PC-3 (cell line): ENCODE data around the gene CXCR4. TPM values are rescaled to one million over a fixed set of nuclear protein-coding genes. Genes with fewer than 3 reads are reported as not detected.

ENCODE experiments used
- ATAC-seq: fragments of 200-7000 bp; cut with Tn5 transposase; 2 replicates; pipeline ENCODE4 v1.9.1; 2020; ENCODE audit warnings: mild to moderate bottlenecking, moderate library complexity
- BruUV-seq: library from RNA; stranded (reverse); fragments of 400-500 nt; replicated peaks from 2 replicates; lab custom pipeline; 2021; lab: Mats Ljungman, UMichigan
- CTCF ChIA-PET: fragments of 300-600 bp; sonication (Branson Sonifier 250); formaldehyde crosslinking; loops from one replicate; lab custom pipeline; 2022; ENCODE audit warnings: antibody characterized with exemption; lab: Charles Lee
- POLR2A ChIA-PET: fragments of 300-600 bp; sonication (Branson Sonifier 250); formaldehyde crosslinking; loops from one replicate; lab custom pipeline; 2022; ENCODE audit warnings: antibody characterized with exemption; ENCODE audit not compliant: unreplicated experiment; lab: Charles Lee
- DNase-seq: peaks from one replicate; pipeline ENCODE4 v3.0.0-alpha.2; 2015
- H2AFZ ChIP-seq: fragments of 300-600 bp; sonication (generic); 2 replicates; pipeline ENCODE4 v1.6.0; 2016; ENCODE audit warnings: antibody characterized with exemption, low read length
- H3F3A ChIP-seq: fragments of 300-600 bp; sonication (generic); one replicate; pipeline ENCODE4 v1.6.0; 2017; ENCODE audit warnings: antibody characterized with exemption, low read length, control low read depth, mild to moderate bottlenecking; ENCODE audit not compliant: unreplicated experiment
- H3K27ac ChIP-seq: fragments of 300-600 bp; sonication (generic); 2 replicates; pipeline ENCODE4 v1.5.1; 2016; ENCODE audit warnings: mild to moderate bottlenecking, low read length
- H3K27me3 ChIP-seq: fragments of 300-600 bp; sonication (generic); 2 replicates; pipeline ENCODE4 v1.6.1; 2016; ENCODE audit warnings: low read length, mixed read lengths
- H3K36me3 ChIP-seq: fragments of 300-600 bp; sonication (generic); 2 replicates; pipeline ENCODE4 v1.6.1; 2016; ENCODE audit warnings: low read depth, mixed run types, low read length, mixed read lengths
- H3K4me1 ChIP-seq: fragments of 300-600 bp; sonication (generic); 2 replicates; pipeline ENCODE4 v1.5.1; 2016; ENCODE audit warnings: low read length; ENCODE audit not compliant: insufficient read depth
- H3K4me2 ChIP-seq: fragments of 300-600 bp; sonication (generic); 2 replicates; pipeline ENCODE4 v1.6.0; 2016; ENCODE audit warnings: low read length
- H3K4me3 ChIP-seq: fragments of 300-600 bp; sonication (generic); 2 replicates; pipeline ENCODE4 v1.5.1; 2016; ENCODE audit warnings: mild to moderate bottlenecking, low read length, mixed read lengths
- H3K79me2 ChIP-seq: fragments of 300-600 bp; sonication (generic); 2 replicates; pipeline ENCODE4 v1.6.1; 2017; ENCODE audit warnings: low read length, mixed read lengths
- H3K9ac ChIP-seq: fragments of 300-600 bp; sonication (generic); 2 replicates; pipeline ENCODE4 v1.6.0; 2016; ENCODE audit warnings: mild to moderate bottlenecking, low read length
- H3K9me2 ChIP-seq: fragments of 300-600 bp; sonication (generic); replicated peaks from 2 replicates; pipeline ENCODE4 v1.6.1; 2016; ENCODE audit warnings: mixed run types, low read length, mixed read lengths
- H3K9me3 ChIP-seq: fragments of 300-600 bp; sonication (generic); 2 replicates; pipeline ENCODE4 v1.6.1; 2016; ENCODE audit warnings: low read length, mixed read lengths
- H4K20me1 ChIP-seq: fragments of 300-600 bp; sonication (generic); 2 replicates; pipeline ENCODE4 v1.6.1; 2016; ENCODE audit warnings: low read length, mixed read lengths
- CTCF ChIP-seq: fragments of 300-600 bp; sonication (generic); conservative IDR thresholded peaks from 2 replicates; pipeline ENCODE4 v1.5.1; 2017; ENCODE audit warnings: antibody characterized with exemption, low read depth, mild to moderate bottlenecking, low read length
- EZH2 ChIP-seq: fragments of 300-600 bp; sonication (generic); IDR thresholded peaks from one replicate; pipeline ENCODE4 v1.6.1; 2017; ENCODE audit warnings: antibody characterized with exemption, mild to moderate bottlenecking, low read length; ENCODE audit not compliant: unreplicated experiment
- EZH2phosphoT487 ChIP-seq: fragments of 300-600 bp; sonication (generic); IDR thresholded peaks from 2 replicates; pipeline ENCODE4 v1.6.1; 2018; ENCODE audit warnings: mild to moderate bottlenecking, antibody characterized with exemption, low read length, borderline replicate concordance
- intact Hi-C: fragments of 100-400 bp; cut with micrococcal nuclease; formaldehyde crosslinking; loops from 2 replicates; pipeline ENCODE4 v1.9.0; 2023
- total RNA-seq: library from RNA; depleted of rRNA; stranded (reverse); fragments of >200 nt; gene quantifications from 2 replicates; pipeline ENCODE4 v1.2.3, GENCODE V29; 2014

The CXCR4 gene
- total RNA-seq, 1 experiment from 2014 or later: 2.1 TPM

DNA sequence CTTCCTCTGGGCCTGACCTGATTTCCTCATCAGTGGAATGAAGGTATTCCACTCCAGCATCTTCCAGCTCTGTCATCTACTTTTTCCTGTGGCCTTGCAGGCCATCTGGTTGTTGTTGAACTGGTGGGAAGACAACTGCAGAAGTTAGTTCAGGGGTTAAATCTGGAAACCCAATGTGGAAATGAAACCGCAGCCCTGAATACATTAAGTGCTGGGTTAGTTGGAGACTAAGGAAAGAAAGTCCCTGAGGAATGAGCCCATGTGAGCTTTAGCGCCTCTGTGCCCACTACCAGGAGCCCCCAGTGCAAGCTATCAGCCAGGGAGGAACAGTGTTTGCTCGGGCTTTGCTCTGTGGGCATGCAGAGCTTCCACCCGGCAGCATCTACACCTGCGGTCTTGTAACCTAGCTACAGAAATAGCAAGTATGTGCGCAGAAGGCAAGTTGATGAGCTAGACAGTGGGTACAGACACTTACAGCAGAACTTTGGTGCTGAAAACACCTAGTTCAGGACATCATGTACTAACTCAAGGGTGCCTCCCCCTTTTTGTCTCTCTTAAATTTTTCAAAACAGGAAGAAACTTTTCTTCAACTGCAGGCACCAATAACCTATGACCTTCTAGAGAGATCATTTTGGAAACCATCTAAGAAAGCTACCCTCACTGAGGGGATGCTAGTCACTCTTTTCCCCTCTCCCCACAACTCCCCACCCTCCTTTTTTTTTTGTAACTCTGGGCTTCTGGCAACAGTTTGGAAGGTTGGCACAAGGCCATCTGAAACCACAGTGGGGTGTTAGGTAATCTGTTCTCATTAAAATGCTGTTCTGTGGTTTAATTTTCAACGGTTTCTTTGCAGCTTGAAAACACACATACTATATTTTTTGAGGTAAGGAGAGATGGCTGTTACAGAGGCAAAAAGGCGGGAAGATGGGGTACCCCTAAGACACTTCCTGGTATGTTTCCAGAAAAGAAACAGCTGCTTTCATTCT, 18.3 kb upstream of the CXCR4 start:
- intact Hi-C loops: no loop called here
- Histone ChIP-seq H3K4me3 (no peak overlapping the region), H3K36me3 (no peaks in the 10 kb centered on the region), H2AFZ (no peak overlapping the region), H3K27me3 (peaks cover 26% of the 10 kb centered on the region), H3K4me1 (0 out of 2 replicates have a peak, but pooled peaks cover 4% of the 10 kb centered on the region), H3K9ac (no peak overlapping the region), H3K4me2 (no peak overlapping the region), H3K9me2 (no peaks in the 10 kb centered on the region), H3F3A (no peaks in the 10 kb centered on the region), H4K20me1 (no peaks in the 10 kb centered on the region), H3K9me3 (no peaks in the 10 kb centered on the region), H3K79me2 (no peaks in the 10 kb centered on the region), H3K27ac (no peak overlapping the region)
- CTCF ChIA-PET: no interaction called here
- ATAC-seq (no peak), DNase-seq (no peak)
- no TSS peak for BruUV-seq
- POLR2A ChIA-PET: no interaction called here
- TF ChIP-seq EZH2 (no peak), EZH2phosphoT487 (no peak), CTCF (no peak)

- TF ChIP-seq EZH2phosphoT487: no peak
- CTCF ChIA-PET: no interaction called here
- Histone ChIP-seq H3K9me3 (no peaks in the 10 kb centered on the region), H3F3A (no peaks in the 10 kb centered on the region), H3K27me3 (peaks cover 18% of the 10 kb centered on the region), H3K36me3 (no peaks in the 10 kb centered on the region), H3K27ac (no peak overlapping the region), H3K4me1 (0 out of 2 replicates have a peak, but pooled peaks cover 4% of the 10 kb centered on the region), H3K4me2 (no peak overlapping the region), H4K20me1 (no peaks in the 10 kb centered on the region), H3K79me2 (no peaks in the 10 kb centered on the region), H3K9ac (no peak overlapping the region), H3K4me3 (no peak overlapping the region), H3K9me2 (no peaks in the 10 kb centered on the region), H2AFZ (no peak overlapping the region)
- POLR2A ChIA-PET: no interaction called here
- no peak for DNase-seq
- intact Hi-C loops: no loop called here
- BruUV-seq: no TSS peak
- ATAC-seq: no peak
Measured at GRCh38 chr2:136135462-136135861, 17.5 kb upstream of the CXCR4 start.

DNA sequence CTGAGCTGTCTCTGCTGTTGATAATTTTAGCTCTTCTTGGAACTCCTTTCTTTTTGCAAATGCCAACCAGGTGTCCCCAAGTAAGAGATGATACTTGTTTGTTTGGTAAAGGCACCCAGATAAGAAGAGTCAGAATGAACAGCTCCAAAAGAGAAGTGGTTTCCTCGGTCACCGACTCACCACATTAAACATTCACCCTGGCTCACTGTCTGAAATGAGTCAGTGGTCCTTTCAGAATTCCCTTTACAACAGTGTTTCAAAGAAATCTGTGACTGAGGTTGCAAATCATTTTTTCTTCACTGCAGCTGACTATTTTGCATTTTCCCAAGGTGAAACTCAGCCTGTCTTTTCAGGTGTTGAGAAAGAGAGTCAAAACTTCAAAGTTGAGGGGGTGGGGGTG, 16.2 kb upstream of the CXCR4 start:
- POLR2A ChIA-PET: no interaction called here
- Histone ChIP-seq H4K20me1 (no peaks in the 10 kb centered on the region), H3K27ac (no peak overlapping the region), H3K79me2 (no peaks in the 10 kb centered on the region), H3K4me2 (no peak overlapping the region), H3K9ac (no peak overlapping the region), H3K27me3 (peaks cover 6% of the 10 kb centered on the region; the same call in 1 of the 2 replicates), H3F3A (no peaks in the 10 kb centered on the region), H3K9me2 (no peaks in the 10 kb centered on the region), H3K4me1 (peaks cover 14% of the 10 kb centered on the region; the same call in 1 of the 2 replicates), H3K36me3 (no peaks in the 10 kb centered on the region), H3K9me3 (no peaks in the 10 kb centered on the region), H3K4me3 (no peak overlapping the region), H2AFZ (no peak overlapping the region)
- DNase-seq (no peak), ATAC-seq (no peak)
- no TSS peak for BruUV-seq
- intact Hi-C loops: no loop called here
- CTCF ChIA-PET: no interaction called here
- TF ChIP-seq EZH2 (no peak), EZH2phosphoT487 (no peak), CTCF (no peak)
